ENCODE results near the gene FAM110A. TPM values are rescaled to one million over a fixed set of nuclear protein-coding genes. Genes with fewer than 3 reads are reported as not detected.
"Not testable (repeated sequence)": the region's sequence is repeated elsewhere in the genome, so short reads cannot be mapped to it uniquely, and the experiment has no call there.

The FAM110A gene
- total RNA-seq, 1 experiment from 2014 or later: 2.3 TPM

DNA sequence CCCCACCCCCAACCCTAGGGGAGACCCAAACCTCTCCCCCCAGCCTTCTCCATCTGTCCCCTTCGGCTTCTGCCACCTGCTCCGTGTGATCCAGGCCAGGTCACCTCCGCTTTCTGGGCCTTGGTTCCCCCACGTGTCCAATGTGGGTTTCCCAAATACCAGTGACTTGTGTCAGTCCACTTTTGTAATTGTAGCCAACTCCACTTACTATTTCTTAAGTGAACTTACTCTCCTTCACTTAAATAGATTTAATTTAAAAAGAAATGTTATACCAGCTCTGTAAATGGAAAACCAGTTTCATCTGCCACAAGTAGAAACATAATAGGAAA is 10.0 kb upstream of the FAM110A start:
- no peak for DNase-seq (ENCODE audit: low spot score)

DNA sequence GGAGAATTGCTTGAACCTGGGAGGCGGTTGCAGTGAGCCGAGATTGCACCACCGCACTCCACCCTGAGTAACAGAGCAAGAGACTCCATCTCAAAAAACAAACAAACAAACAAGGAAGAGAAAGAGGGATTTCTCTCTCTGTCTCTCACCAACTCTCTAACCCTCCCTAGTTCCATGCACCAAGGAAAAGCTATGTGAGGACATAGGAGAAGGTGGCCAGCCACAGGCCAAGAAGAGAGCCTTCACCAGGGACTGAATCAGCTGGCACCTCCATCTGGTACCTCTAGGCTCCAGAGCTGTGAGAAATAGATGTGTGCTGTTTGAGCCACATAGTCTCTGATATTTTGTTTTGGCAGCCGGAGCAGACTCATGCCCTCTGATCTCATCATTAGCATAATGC is 9.0 kb upstream of the FAM110A start:
- no peak for DNase-seq (ENCODE audit: low spot score)

DNA sequence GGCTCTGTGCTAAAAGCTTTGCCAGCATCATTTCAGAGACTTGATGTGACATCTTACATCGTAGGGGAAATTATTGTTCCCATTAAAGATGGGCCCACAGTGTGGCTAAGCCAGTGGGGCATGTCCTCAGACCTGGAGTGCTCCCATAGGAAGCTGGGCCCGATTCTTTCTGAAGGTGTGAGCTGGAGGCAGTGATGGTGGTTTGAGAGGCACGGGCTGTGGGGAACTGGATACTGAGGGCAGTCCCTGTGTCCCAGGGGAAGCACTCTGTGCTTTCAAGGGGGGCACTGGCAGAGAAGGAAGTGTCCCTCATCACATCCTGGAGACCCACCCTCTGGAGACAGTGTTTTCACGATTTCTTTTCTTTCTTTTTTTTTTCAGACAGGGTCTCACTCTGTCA is 8.6 kb upstream of the FAM110A start:
- DNase-seq (ENCODE audit: low spot score): no peak

DNA sequence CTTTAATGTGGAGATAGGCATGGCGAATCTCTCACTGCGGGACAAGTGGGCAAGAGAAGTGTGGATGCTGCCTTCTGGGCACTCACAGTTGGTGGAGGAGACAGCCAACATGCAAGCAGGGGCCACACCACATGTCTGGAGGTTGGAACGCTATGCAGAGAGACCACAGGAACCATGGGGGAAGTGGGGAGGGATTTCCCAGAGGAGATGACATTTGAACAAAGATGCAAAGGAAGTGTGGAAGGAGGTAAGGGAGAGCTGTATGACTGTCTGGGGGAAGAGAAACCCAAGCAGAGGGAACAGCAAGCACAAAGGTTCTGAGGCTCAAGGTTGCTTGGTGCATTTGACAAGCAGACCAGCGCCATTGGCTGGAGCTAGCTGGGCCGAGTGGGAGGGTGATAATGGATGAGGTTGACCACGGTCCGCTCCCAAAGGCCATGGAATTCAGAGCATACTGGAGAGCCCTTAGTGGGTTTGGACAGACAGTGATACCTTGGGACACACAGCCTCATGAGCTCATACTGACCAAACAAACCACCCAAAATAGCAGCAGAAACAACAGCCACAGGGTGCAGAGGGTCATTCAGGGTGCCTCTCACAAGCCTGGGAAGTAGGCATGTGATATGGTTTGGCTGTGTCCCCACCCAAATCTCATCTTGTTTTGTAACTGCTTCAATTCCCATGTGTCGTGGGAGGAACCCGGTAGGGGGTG is 7.6 kb upstream of the FAM110A start:
- DNase-seq (ENCODE audit: low spot score): no peak

DNA sequence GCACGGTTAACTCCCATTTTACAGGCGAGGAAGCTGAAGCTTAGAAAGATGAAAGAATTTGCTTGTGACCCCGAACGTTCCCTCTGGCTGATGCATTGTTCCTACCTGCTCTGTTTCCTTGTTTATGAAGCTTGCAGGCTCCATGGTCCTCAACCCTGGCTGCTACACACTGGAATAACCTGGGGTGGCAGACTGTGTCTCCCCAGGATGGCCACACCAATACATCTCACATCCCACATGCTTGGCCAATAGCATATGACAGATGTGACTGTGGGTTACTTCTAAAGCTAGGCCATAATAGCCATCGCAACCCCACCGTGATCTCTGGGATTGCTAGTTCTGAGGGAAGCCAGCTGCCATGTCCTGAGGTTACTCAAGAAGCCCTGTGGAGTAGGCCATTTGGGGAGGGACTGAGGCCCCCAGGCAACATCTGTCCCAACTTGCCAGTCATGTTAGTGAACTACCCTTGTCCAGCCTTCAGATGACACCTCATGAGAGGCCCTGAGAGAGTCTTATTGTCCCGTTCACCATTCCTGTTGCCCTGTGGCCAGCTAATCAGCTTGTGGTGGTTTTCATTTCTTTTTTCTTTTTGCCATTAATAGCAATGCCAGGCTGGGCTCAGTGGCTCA is 6.7 kb upstream of the FAM110A start:
- no peak for DNase-seq (ENCODE audit: low spot score)

DNA sequence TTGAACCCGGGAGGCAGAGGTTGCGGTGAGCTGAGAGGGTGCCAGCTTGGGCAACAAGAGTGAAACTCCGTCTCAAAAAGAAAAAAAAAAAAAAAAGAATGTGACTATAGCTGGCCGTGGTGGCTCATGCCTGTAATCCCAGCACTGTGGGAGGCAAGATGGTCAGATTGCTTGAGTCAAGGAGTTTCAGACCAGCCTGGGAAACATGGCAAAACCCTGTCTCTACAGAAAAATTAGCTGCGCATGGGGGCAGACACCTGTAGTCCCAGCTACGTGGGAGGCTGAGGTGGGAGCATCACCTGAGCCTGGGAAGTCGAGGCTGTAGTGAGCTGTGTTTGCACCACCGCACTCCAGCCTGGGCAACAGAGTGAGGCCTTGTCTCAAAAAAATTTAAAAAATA is 5.5 kb upstream of the FAM110A start:
- not testable (repeated sequence) for DNase-seq (ENCODE audit: low spot score)

DNA sequence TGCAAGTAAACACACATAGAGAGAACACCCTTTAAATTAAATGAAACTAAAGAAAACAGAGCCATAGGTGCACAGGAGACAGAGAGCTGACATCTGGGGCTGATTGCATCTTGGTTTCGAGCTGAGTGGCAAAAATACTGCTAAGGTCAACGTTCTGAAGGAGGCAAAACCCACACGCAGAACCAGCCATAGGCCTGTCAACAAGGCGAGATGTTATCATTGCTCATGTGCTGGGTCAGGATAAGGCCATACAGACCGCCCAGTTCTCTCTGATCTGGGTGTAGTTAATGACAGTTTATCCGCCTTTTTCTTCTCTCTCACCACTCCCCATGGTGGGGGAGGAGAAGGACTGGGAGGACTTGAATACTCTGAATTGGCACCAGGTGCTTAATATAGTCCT is 4.5 kb upstream of the FAM110A start:
- no peak for DNase-seq (ENCODE audit: low spot score)

DNA sequence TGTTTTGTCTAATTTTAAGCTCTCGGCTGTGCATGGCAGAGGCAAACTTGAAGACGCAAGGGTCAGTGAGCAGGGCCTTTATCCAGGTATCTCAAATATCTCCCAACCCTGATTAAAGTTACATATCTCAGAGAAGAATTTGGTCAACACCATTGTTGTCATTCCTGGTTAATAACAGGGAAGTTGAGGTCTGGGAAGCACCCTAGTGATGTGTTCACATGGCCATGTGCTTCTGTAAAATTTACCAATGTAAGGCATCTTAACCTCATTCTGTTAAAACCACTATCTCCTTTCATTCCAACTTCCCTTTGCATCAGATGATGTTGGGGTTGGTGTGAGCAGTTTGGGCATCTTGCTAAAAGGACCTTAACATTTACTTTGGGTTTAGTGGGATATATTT is 4.0 kb upstream of the FAM110A start:
- DNase-seq (ENCODE audit: low spot score): no peak

DNA sequence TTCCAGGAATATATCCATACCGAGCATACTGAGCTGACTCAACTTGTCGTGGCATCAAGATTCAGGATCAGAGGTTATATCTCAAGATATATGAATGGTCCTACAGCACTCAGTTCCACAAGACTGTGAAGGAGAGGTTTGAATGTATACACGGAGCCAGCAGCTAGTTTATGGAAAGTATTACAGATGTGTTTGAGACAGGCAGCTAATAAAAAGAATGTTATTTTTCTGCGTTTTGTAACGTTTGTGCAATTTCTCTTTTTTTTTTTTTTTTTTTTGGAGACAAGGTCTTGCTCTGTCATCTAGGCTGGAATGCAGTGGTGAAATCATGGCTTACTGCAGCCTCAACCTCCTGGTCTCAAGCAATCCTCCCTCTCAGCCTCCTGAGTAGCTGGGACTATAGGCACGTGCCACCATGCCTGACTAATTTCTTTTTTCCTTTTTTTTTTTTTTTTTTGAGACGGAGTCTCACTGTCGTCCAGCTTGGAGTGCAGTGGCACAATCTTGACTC is 3.4 kb upstream of the FAM110A start:
- no peak for DNase-seq (ENCODE audit: low spot score)

DNA sequence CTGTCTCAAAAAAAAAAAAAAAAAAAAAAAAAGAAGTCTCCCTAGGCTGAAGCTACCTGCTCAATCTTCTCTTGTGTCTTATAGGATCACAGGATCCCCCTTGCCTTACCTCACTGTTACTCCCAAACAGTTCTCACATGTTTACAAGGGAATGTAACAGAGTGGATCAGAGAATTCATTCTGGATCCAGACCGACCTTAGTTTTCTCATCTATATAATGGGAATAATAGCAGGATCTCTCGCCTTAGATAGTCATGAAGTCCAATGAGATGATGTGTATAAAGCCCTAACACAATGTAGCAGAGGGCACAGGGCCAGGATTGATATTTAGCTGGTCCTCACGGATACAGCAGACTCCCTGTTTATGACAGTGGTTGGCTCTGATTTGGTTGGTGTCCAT is 2.3 kb upstream of the FAM110A start:
- no peak for DNase-seq (ENCODE audit: low spot score)

DNA sequence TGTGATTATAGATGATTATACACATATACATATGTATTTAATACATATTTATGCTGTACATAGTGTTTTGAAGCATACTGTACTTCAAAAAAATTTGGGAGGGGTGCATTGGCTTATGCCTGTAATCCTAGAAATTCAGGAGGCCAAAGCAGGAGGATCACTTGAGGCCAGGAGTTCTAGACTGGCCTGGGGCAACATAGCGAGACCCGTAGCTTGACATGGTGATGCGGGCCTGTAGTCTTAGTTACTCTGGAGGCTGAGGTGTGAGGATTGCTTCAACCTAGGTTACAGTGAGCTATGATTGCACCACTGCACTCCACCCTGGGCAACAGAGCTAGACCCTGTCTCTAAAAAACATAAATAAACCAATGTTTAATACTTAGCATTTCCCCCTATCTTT is 1.6 kb upstream of the FAM110A start:
- DNase-seq (ENCODE audit: low spot score): no peak

DNA sequence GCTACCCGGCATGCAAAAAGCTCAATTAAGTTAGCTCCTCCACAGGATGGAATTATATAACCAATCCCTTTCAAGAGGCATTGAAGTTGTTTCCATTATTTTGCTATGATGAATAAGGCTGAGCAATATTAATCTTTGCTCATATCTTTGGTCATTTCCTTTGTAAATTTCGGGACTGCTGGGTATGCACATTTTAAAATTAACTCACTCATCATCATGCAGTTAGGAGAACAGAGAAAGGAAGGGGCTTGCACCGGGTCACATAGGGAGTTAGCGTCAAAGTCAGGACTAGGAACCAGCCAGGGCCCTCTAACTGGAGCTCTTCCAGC is 430 bp upstream of the FAM110A start:
- DNase-seq (ENCODE audit: low spot score): no peak

DNA sequence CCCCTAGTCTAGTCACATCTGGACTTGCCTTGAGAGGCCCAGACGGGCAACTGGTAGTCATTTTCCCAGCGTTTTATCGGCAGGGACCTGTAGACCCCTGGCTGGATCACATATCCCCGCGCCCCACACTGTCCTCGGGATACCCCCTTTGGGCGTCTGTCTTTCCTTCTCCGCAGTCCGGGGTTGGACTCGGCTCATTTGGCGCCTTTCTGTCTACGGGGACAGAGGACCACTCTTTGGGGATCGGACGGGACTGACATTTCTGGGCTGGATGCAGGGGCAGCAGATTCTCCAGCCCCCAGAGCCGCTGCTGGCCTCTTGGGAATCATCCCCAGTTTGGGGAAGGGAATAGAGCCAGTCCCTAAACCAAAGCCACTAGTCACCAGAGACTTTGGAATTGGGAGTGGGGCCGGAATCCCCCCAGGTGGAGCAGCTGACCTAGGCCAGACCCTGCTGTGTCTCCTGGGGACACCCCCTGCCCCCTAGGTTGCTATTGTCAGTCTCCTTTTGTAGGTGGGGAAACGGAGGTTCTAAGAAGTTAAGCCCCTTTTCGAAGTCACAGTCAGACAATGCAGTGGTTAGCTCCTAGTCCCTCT is 734 bp downstream of the FAM110A start:
- no peak for DNase-seq (ENCODE audit: low spot score)

DNA sequence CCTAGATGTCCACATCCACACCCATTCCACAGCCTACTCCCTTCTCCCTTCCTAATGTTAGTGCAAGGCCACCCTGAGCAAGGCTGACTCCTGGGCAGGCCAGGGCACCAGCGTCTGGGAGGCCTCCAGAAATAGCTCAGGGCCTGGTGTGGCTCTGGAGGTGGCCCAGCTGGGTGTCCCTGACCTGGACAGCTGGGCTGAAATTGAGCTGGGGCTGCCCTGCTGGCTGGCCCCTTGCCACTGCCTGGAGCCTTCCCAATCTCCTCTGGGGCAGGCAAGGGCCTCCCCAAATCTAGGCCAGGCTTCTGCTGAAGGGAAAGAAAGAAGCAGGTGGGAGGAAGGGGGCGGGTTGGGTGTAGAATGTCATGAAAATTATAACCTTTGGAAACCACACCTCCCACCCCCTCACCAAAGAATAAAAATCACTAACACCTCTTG is 2.1 kb downstream of the FAM110A start:
- no peak for DNase-seq (ENCODE audit: low spot score)

DNA sequence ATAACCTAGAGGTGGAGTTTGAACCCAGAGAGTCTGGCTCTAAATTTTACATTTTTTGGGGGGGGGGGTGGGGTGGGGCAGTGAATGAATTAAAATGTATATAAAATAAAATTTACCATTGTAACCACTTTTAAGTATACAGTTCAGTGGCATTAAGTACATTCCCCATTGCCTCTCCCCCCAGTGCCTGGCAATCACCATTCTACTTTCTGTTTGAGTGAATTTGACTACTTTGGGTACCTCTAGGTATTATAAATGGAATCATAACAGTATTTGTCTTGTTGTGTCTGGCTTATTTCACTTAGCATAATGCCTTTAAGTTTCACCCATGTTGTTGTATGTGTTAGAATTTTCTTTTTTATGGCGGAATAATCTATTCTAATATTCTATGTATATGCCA is 2.7 kb downstream of the FAM110A start:
- DNase-seq (ENCODE audit: low spot score): no peak

DNA sequence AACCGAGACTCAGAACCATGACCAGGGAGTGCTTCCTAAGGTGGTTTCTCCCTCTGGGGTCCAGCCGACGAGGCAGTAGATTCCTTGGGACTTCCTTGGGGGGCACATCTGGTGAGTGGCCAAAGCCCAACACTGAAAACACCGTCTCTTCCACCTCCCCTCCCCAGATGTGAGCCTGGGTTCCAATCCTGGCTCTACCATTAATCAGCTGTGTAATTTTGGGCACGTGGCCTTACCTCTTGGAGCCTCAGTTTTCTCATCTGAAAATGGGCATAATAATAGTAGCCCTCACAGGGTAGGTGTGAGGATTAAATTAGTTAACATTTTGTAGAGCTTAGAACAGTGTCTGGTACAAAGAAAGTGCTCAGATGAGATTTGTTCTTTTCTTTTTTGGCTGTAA is 5.5 kb downstream of the FAM110A start:
- DNase-seq (ENCODE audit: low spot score): no peak

DNA sequence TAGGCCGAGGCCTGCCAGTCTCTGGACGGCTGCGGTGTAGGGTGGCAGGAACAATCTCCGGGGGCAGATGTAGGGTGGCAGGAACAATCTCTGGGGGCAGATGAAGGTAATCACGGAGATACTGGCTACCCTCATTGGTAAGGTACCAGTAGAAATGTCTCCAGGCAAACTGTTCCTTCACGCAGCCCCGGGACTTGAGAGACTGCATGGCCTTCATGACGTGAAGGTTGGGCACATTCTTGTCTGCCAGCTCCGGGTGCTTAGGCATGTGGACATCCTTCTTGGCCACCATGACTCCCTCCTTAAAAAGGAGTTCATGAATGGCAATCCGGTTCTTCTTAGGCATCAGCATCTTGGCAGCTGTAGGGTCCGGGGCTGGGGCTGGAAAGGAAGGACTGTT is 6.1 kb downstream of the FAM110A start:
- DNase-seq (ENCODE audit: low spot score): no peak

DNA sequence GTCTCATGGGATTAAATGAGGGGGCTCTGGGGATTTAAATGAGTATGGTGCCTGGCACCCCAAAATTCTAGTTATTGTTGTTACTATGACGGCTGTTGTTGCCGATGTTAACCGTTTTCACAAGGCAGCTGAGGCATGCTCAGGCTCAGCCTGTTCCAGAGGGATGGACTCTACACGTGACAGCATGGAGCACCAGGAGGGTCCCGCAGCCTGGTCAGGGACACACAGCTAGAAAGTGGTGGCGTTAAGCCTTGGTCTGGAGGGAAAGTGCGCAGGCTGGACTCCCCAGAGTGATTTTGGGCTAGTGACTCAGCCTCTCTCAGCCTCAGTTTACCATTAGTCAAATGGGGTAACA is 7.0 kb downstream of the FAM110A start:
- DNase-seq (ENCODE audit: low spot score): no peak

DNA sequence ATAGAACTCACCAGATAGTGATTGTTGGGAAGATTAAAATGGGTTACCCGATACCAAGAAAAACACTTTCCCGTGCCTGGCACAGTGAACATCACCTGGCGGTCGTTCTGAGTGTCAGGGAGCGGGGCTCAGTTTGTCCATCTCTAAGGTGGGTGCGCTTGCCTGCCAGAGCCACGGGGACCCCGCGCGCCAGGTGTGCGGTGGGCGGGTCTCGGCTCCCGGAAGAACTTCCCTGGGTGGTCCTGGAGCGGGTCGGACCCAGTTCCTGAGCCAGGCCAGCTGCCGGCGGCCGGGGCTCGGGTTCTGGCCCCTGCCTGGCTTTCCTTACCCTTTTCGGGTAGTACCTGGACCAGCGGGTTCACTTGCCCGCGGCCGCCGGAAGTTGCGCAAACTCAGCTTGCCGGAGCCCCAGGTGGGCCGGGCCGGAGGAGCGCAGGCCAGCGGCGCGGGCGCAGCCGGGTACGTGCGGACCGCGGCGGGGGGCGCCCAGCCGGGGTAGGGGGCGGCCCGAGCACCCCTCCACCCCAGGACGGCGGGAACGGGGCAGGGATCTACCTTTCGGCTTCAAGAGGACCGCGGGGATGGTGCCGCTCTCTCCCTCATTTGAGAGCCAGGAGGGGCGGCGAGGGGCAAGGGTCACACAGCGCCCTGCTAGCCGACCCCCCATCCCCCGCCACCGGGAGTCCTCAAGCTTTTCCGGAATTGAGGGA is 7.5 kb downstream of the FAM110A start:
- no peak for DNase-seq (ENCODE audit: low spot score)

DNA sequence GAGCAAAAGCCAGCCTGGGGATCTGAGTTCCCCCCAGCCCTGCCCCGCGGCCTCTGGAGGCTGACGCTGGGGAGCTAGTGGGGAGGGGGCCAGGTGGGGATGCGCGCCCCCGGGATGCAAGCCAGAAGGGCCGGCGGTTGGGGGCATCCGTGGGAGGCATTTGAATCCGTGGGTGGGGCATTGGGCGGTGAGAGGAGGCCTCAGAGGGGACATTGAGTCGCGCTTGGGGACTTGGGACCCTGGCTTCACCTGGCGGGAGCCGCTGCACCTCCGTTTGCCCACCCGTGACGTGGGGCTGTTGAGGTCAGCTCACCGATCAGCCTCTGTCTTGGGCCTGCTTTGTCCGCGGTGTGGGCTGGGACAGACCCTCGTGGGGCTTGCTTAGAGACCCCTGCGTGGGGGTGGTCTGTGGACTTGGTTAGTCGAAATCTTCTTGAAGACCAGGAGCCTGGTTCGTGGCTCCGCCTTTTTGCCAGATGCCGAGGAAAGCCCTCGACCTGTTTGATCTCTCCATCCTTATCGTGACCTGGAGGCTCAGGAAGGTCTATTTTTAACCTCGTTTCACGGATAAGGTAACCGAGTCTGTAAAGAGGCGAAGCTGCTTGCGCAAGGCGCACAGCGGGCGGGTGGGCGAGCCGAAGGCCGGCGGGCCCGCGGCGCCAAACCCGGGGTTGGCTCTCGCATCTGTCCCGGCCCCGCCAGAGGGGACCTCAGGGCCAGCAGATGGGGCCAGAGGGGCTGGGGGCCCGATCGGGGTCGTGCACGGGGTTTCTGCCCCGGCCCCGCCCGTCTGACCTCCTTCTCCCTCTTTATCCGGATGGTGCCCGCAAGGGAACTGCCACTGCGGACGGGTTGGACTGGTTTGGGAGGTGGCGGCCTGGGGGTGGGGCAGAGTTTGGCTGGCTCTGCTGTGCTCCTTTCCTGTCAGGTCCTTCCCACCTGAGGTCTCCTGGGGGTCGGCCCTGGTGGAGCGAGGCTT is 8.3 kb downstream of the FAM110A start:
- DNase-seq (ENCODE audit: low spot score): no peak

DNA sequence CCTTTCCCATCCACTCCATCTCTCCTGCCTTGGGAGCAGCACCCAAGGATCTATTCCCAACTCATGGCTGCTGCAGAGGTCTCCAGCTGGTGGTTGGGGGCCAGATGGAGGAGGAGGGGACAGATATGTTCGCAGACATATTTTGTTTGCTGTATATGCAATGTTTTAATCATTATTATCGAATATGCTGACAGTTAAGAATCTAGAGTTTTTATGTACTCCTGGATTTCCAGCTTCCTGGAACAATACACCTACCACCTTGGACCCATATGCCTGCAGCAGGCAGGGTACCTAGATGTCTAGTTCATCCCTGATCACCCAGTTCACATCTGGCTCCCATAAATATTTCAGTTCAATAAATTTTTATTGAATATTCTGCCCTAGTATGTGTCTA is 9.0 kb downstream of the FAM110A start:
- no peak for DNase-seq (ENCODE audit: low spot score)

DNA sequence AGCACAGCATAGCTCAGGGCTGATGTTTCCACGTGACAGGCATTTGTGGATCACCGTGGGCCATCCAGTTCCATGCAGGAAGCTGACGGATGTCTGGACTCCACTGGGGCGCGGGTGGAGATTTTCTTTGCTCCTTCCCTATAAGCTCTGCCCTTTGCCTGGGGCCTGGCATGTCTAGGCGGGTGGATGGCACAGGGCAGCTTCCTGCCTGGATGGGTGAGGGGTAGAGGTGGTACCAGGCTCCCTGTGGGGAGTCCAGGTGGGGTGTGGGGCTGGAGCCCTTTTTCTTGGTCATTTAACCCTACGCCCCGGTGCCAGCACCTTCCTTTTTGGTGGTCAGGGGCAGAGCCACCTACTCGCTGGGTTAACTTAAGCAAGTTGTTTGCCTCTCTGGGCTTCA is 10.4 kb downstream of the FAM110A start:
- no peak for DNase-seq (ENCODE audit: low spot score)

Data from H4 (cell line).